HG03139 (cell line): ENCODE data around the gene PXK.
A peak's percentile ranks its signal among the peaks of the same experiment; 100 is the strongest.

Experiments
- ATAC-seq: cut with Tn5 transposase; IDR thresholded peaks from one replicate; pipeline ENCODE4 v1.9.1; 2021; ENCODE audit not compliant: unreplicated experiment

Gene PXK

DNA sequence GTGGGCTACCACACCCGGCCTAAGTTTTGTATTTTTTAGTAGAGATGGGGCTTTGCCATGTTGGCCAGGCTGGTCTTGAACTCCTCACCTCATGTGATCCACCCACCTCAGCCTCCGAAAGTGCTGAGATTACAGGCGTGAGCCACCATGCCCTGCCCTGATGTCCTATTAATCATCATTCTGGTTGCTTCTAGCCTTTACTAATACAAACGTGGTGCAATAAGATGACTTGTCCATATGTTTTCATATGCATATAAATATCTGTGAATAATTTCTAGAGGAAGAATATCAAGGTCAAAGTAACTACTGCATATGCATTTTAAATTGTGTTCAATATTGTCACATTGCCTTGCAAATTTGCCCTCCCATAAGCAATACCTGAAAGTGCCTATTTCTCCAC, 126.5 kb downstream of the PXK start:
- ATAC-seq = no peak

- no peak for ATAC-seq
Measured at GRCh38 chr3:58462829-58463180, 130.1 kb downstream of the PXK start.

DNA sequence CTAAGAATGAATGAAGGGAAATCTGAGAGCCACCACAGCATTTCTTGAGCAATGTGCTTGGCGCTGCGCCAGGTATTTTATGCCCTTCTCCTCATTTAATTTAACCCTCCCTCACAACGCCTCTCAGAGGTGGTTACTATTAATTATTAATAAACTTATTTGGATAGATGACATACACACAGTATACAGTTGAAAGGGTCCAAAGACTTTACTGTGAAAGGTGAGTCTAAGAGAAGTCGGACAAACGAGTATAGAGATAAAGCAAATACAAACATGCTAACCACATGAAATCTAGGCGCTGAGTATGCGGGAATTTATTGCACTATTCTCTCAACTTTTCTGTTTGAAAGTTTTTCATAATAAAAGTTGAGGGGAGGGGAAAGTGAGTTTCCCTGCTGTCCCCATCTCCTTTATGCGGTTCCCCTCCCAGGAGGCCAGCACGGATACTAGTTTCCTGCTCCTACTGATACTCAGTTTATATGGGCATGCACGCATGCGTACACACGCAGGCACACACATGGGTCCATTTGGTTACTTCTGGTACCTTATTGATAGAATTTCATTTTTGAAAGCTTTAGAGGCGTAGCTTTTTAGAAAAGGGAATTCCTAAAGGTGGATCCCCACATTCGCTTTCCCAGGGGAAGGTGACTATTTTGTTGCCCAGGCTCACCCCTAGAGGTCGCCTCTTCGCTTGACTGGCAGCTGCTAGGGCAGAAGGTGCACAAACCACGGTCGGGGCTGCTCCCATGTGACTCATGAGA, 130.7 kb downstream of the PXK start:
- peak; percentile 89 for ATAC-seq

GRCh38 chr3:58463942-58464271, 131.2 kb downstream of the PXK start:
- no peak for ATAC-seq

GRCh38 chr3:58464866-58465265, 132.2 kb downstream of the PXK start:
- no peak for ATAC-seq

DNA sequence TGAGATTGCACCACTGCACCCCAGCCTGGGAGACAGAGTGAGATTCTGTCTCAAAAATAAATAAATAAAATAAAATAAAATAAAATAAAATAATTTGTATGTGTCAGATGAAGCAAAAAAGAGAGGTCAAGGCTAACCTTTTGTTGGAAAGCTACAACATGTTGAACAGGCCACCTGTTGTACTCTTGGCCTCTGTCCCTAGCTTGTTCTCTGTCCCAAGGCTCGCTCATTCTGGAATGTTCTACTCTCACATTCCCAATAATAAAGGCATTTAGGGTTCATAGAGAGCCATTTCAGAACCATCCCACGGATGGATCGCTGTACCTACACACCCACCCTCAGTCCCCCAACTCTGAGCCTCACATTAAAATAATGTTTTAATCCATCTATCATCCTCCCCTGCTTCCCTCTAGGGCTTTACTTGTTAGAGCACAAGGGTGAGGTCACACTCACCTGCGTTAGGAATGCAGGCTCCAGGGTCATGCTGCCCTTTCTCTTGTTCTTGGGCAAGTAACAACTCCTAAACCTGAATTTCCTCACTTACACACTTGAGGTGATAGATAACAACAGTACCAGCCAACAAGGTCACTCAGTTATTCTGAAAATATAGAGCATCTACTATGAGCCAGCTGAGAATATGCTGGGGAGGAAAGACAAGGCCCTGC, 134.3 kb downstream of the PXK start:
- no peak for ATAC-seq

DNA sequence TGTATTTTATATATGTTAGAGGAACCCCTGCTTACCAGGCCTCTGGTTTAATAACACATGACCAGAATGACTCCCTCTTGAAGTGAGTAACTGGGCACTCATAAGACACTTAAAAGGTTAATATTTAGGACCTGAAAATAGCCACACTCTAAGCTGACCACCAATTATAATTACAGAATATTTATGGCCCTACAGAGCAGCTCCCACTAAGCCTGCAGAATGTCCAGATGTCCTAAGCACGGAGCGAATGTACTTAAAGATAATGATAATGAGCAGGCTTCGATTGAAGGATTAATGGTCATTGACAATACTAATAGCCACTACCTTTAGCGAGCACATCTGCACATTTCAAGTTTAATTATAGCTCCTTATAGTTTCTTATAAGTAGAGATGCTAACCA, 136.4 kb downstream of the PXK start:
- ATAC-seq = no peak

DNA sequence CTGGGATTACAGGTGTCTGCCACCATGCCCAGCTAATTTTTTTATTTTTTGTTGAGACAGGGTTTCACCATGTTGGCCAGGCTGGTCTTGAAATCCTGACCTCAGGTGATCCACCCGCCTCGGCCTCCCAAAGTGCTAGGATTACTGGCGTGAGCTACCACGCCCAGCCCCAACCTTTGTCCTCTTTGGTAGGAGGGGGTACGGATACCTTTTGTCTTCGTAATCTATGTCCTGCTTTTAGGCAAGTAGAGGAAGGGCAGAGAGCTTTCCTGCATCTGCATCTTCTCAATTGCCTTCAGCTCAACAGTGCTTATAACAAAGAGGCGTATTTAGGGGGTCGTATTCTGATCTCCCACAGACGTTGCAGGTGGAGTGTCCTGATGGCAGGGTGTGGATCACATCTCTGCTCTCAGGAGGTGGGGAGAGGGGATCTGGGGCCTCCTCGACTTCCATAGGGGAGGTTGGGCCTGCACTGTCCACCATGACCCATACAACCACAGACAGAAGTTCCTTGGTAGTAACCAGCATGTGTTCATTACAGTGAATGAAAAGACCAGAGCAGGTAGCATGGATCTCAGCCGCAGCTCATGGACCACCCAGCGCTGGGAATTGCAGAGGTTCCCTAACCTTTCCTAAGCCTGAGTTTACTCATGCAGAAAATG, 137.8 kb downstream of the PXK start:
- no peak for ATAC-seq

DNA sequence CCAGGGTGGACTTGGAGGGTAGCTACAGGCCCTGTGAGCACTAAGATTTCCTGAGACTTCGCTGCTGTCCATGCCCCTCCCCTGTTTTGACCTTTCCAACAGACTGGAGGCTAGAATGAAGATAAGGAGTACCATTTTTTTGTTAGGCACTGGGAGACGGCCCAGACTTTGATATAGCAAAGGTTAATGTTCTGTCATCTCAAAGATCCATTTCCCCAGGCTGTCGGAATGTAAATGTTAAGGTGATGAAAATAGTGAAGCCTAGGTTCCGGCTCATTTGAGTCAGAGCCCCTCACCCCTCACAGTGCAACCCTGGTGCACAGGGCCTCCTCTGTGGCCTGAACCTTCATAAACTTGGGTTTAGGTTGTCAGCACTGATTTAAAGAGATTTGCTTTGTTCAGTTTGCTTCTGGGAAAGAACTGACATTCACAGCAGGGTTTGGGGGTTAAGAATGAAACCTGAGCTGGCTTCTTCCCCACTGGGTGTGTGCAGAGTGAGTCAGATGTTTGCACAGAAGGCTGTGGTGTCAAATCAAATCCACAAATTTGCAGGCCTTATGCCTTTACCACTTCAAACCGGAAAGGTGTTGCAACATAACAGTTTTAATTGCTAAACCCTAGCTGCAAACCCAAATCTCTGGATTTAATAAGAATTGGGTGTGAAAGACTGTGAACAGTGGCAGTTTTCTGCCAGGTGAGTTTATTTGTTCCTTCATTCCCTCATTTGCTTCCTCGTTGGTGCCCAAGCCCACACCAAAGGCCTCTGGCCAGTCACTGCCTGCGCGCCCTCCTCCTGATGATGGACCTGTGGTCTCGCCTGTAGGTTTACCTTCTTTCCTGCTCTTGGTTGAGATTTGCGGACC, 138.6 kb downstream of the PXK start:
- no peak for ATAC-seq

- ATAC-seq = no peak
Measured at GRCh38 chr3:58473275-58473674, 140.6 kb downstream of the PXK start.

GRCh38 chr3:58474348-58474911, 141.7 kb downstream of the PXK start:
- ATAC-seq = no peak

GRCh38 chr3:58474967-58475578, 142.4 kb downstream of the PXK start:
- no peak for ATAC-seq
